HG03457 (cell line): ENCODE measurements around the gene NFIL3.
A peak's percentile ranks its signal among the peaks of the same experiment; 100 is the strongest.

ENCODE experiments used
- ATAC-seq: cut with Tn5 transposase; IDR thresholded peaks from one replicate; pipeline ENCODE4 v1.9.1; 2021; ENCODE audit warnings: moderate number of reproducible peaks; ENCODE audit not compliant: unreplicated experiment

Gene NFIL3

GRCh38 chr9:91361291-91362050 is 62.2 kb downstream of the NFIL3 start, which contains the start of gene AUH:
Gene AUH (minus strand): TSS chr9:91361918. CDS start chr9:91361889, 29 bp downstream.
- ATAC-seq = peak; percentile 71

- ATAC-seq = no peak
Measured at GRCh38 chr9:91360551-91361290, 62.9 kb downstream of the NFIL3 start.

DNA sequence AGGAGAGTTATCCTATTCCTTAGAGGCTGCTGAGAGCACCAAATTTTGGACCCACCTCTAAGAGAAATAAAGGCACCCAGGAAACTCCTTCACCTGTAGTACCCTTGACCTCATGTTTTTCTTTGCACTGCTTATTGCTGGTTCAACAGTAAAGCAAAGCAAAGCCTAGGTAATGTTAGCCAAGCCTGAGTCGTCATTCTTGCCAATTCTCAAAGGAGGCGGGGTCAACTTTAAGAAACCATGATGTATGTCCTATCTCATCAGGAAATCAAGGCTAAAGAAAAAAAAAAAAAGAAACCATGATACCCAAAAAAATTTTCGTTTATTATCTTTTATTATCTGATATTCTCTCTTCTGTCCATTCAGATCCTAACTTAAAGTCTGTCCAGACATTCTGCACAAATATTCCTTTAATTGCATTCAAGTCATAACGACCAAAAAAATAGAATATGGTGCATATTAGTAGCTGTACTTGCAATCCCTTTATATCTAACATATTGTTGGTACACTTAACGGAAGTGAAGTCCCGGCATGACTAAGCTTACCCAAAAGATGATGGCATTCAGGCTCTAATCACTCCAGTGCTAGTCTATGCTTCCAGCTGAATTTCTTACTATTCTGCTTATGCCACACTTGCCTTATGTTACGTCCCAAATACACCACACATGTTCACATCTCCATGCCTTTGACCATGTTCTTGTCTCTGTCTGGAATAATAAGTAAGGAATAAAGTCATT is 63.7 kb downstream of the NFIL3 start:
- ATAC-seq = no peak

DNA sequence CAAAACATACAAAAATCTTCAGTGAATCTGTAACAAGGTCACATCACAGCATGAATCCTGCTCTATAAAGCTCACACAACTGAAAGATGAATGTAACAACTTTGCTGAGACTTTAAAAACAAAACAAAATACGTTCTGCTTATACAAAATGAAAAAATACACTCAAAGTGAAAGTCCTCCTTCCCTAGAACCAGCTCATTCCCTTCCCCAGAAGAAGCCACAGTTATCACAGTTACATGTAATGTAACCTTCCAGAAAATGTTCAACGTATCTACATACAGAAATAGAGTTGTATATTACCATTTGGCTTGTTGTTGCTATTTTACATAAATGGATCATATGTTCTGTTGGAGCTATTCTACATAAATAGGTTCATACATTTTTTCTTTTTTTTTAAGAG is 64.5 kb downstream of the NFIL3 start:
- no peak for ATAC-seq
